Measurements from ENCODE around the gene ITGBL1.

Gene ITGBL1

GRCh38 chr13:101738336-101738735 is 285.9 kb downstream of the ITGBL1 start:
- H3K9me3 ChIP-seq (ENCODE audit: control insufficient read depth, insufficient read depth, low read length) = no peaks in the 10 kb centered on the region
- WGBS (ENCODE audit: insufficient coverage, insufficient read length) = no CpG with 5 or more reads among the region's 2 CpGs
- no peak for DNase-seq (ENCODE audit: low read depth, low spot score)
- no peaks in the 10 kb centered on the region for H3K36me3 ChIP-seq (ENCODE audit: control insufficient read depth, insufficient read depth, low read length)
- no peak overlapping the region for H3K4me3 ChIP-seq (ENCODE audit: low read length)
- no peaks in the 10 kb centered on the region for H3K4me1 ChIP-seq (ENCODE audit: control insufficient read depth, insufficient read depth, low read length)
- no peaks in the 10 kb centered on the region for H3K27me3 ChIP-seq (ENCODE audit: control insufficient read depth, insufficient read depth, low read length)
- no peak overlapping the region for H3K27ac ChIP-seq (ENCODE audit: low read length)

GRCh38 chr13:101739382-101740178 is 287.1 kb downstream of the ITGBL1 start:
- WGBS (ENCODE audit: insufficient coverage, insufficient read length) = no CpG with 5 or more reads among the region's 9 CpGs
- H3K27me3 ChIP-seq (ENCODE audit: control insufficient read depth, insufficient read depth, low read length) = no peaks in the 10 kb centered on the region
- no peak overlapping the region for H3K4me3 ChIP-seq (ENCODE audit: low read length)
- H3K4me1 ChIP-seq (ENCODE audit: control insufficient read depth, insufficient read depth, low read length) = no peaks in the 10 kb centered on the region
- H3K9me3 ChIP-seq (ENCODE audit: control insufficient read depth, insufficient read depth, low read length) = no peaks in the 10 kb centered on the region
- H3K36me3 ChIP-seq (ENCODE audit: control insufficient read depth, insufficient read depth, low read length) = no peaks in the 10 kb centered on the region
- DNase-seq (ENCODE audit: low read depth, low spot score) = no peak
- no peak overlapping the region for H3K27ac ChIP-seq (ENCODE audit: low read length)

- Histone ChIP-seq H3K4me1 (ENCODE audit: control insufficient read depth, insufficient read depth, low read length) (no peaks in the 10 kb centered on the region), H3K36me3 (ENCODE audit: control insufficient read depth, insufficient read depth, low read length) (no peaks in the 10 kb centered on the region), H3K4me3 (ENCODE audit: low read length) (no peak overlapping the region), H3K9me3 (ENCODE audit: control insufficient read depth, insufficient read depth, low read length) (no peaks in the 10 kb centered on the region), H3K27me3 (ENCODE audit: control insufficient read depth, insufficient read depth, low read length) (no peaks in the 10 kb centered on the region), H3K27ac (ENCODE audit: low read length) (no peak overlapping the region)
- no peak for DNase-seq (ENCODE audit: low read depth, low spot score)
- no CpG with 5 or more reads among the region's 2 CpGs for WGBS (ENCODE audit: insufficient coverage, insufficient read length)
Observed at GRCh38 chr13:101746513-101746912, 294.0 kb downstream of the ITGBL1 start.

GRCh38 chr13:101747039-101747438 is 294.6 kb downstream of the ITGBL1 start:
- Histone ChIP-seq H3K27ac (ENCODE audit: low read length) (no peak overlapping the region), H3K27me3 (ENCODE audit: control insufficient read depth, insufficient read depth, low read length) (no peaks in the 10 kb centered on the region), H3K4me3 (ENCODE audit: low read length) (no peak overlapping the region), H3K4me1 (ENCODE audit: control insufficient read depth, insufficient read depth, low read length) (no peaks in the 10 kb centered on the region), H3K36me3 (ENCODE audit: control insufficient read depth, insufficient read depth, low read length) (no peaks in the 10 kb centered on the region), H3K9me3 (ENCODE audit: control insufficient read depth, insufficient read depth, low read length) (no peaks in the 10 kb centered on the region)
- no CpG with 5 or more reads among the region's 1 CpG for WGBS (ENCODE audit: insufficient coverage, insufficient read length)
- no peak for DNase-seq (ENCODE audit: low read depth, low spot score)

GRCh38 chr13:101749584-101749983 is 297.1 kb downstream of the ITGBL1 start:
- Histone ChIP-seq H3K9me3 (ENCODE audit: control insufficient read depth, insufficient read depth, low read length) (no peaks in the 10 kb centered on the region), H3K4me3 (ENCODE audit: low read length) (no peak overlapping the region), H3K27ac (ENCODE audit: low read length) (no peak overlapping the region), H3K4me1 (ENCODE audit: control insufficient read depth, insufficient read depth, low read length) (no peaks in the 10 kb centered on the region), H3K27me3 (ENCODE audit: control insufficient read depth, insufficient read depth, low read length) (no peaks in the 10 kb centered on the region), H3K36me3 (ENCODE audit: control insufficient read depth, insufficient read depth, low read length) (no peaks in the 10 kb centered on the region)
- WGBS (ENCODE audit: insufficient coverage, insufficient read length) = no CpG with 5 or more reads among the region's 1 CpG
- no peak for DNase-seq (ENCODE audit: low read depth, low spot score)

GRCh38 chr13:101751488-101751887 is 299.0 kb downstream of the ITGBL1 start:
- Histone ChIP-seq H3K4me1 (ENCODE audit: control insufficient read depth, insufficient read depth, low read length) (no peaks in the 10 kb centered on the region), H3K27me3 (ENCODE audit: control insufficient read depth, insufficient read depth, low read length) (no peaks in the 10 kb centered on the region), H3K27ac (ENCODE audit: low read length) (no peak overlapping the region), H3K36me3 (ENCODE audit: control insufficient read depth, insufficient read depth, low read length) (no peaks in the 10 kb centered on the region), H3K4me3 (ENCODE audit: low read length) (no peak overlapping the region), H3K9me3 (ENCODE audit: control insufficient read depth, insufficient read depth, low read length) (no peaks in the 10 kb centered on the region)
- no peak for DNase-seq (ENCODE audit: low read depth, low spot score)
- WGBS (ENCODE audit: insufficient coverage, insufficient read length) = no CpG with 5 or more reads among the region's 3 CpGs

- no peaks in the 10 kb centered on the region for H3K9me3 ChIP-seq (ENCODE audit: control insufficient read depth, insufficient read depth, low read length)
- no peak overlapping the region for H3K27ac ChIP-seq (ENCODE audit: low read length)
- no peak for DNase-seq (ENCODE audit: low read depth, low spot score)
- no peaks in the 10 kb centered on the region for H3K36me3 ChIP-seq (ENCODE audit: control insufficient read depth, insufficient read depth, low read length)
- H3K4me3 ChIP-seq (ENCODE audit: low read length) = no peak overlapping the region
- no CpG with 5 or more reads among the region's 3 CpGs for WGBS (ENCODE audit: insufficient coverage, insufficient read length)
- H3K4me1 ChIP-seq (ENCODE audit: control insufficient read depth, insufficient read depth, low read length) = no peaks in the 10 kb centered on the region
- no peaks in the 10 kb centered on the region for H3K27me3 ChIP-seq (ENCODE audit: control insufficient read depth, insufficient read depth, low read length)
Observed at GRCh38 chr13:101752432-101752831, 300.0 kb downstream of the ITGBL1 start.

- H3K9me3 ChIP-seq (ENCODE audit: control insufficient read depth, insufficient read depth, low read length) = no peaks in the 10 kb centered on the region
- DNase-seq (ENCODE audit: low read depth, low spot score) = no peak
- 100% methylated on average over 1 of the region's 6 CpGs for WGBS (ENCODE audit: insufficient coverage, insufficient read length)
- H3K36me3 ChIP-seq (ENCODE audit: control insufficient read depth, insufficient read depth, low read length) = no peaks in the 10 kb centered on the region
- H3K27me3 ChIP-seq (ENCODE audit: control insufficient read depth, insufficient read depth, low read length) = no peaks in the 10 kb centered on the region
- no peaks in the 10 kb centered on the region for H3K4me1 ChIP-seq (ENCODE audit: control insufficient read depth, insufficient read depth, low read length)
- no peak overlapping the region for H3K27ac ChIP-seq (ENCODE audit: low read length)
- no peak overlapping the region for H3K4me3 ChIP-seq (ENCODE audit: low read length)
Observed at GRCh38 chr13:101755228-101755887, 302.9 kb downstream of the ITGBL1 start.

- Histone ChIP-seq H3K4me3 (ENCODE audit: low read length) (no peak overlapping the region), H3K27ac (ENCODE audit: low read length) (no peak overlapping the region), H3K27me3 (ENCODE audit: control insufficient read depth, insufficient read depth, low read length) (no peaks in the 10 kb centered on the region), H3K4me1 (ENCODE audit: control insufficient read depth, insufficient read depth, low read length) (no peaks in the 10 kb centered on the region), H3K9me3 (ENCODE audit: control insufficient read depth, insufficient read depth, low read length) (no peaks in the 10 kb centered on the region), H3K36me3 (ENCODE audit: control insufficient read depth, insufficient read depth, low read length) (no peaks in the 10 kb centered on the region)
- DNase-seq (ENCODE audit: low read depth, low spot score) = no peak
- no CpG with 5 or more reads among the region's 1 CpG for WGBS (ENCODE audit: insufficient coverage, insufficient read length)
Observed at GRCh38 chr13:101757446-101758039, 305.1 kb downstream of the ITGBL1 start.

- H3K4me3 ChIP-seq (ENCODE audit: low read length) = no peak overlapping the region
- H3K27ac ChIP-seq (ENCODE audit: low read length) = no peak overlapping the region
- no peak for DNase-seq (ENCODE audit: low read depth, low spot score)
- H3K36me3 ChIP-seq (ENCODE audit: control insufficient read depth, insufficient read depth, low read length) = no peaks in the 10 kb centered on the region
- H3K27me3 ChIP-seq (ENCODE audit: control insufficient read depth, insufficient read depth, low read length) = no peaks in the 10 kb centered on the region
- H3K9me3 ChIP-seq (ENCODE audit: control insufficient read depth, insufficient read depth, low read length) = no peaks in the 10 kb centered on the region
- no peaks in the 10 kb centered on the region for H3K4me1 ChIP-seq (ENCODE audit: control insufficient read depth, insufficient read depth, low read length)
- no CpG with 5 or more reads among the region's 1 CpG for WGBS (ENCODE audit: insufficient coverage, insufficient read length)
Observed at GRCh38 chr13:101763191-101763590, 310.7 kb downstream of the ITGBL1 start.

All from iPS DF 6.9 (cell line).